GM19193 (cell line): ENCODE data around the gene ZNF134.

ENCODE experiments used
- POLR2A ChIP-seq: IDR thresholded peaks from 4 replicates; pipeline ENCODE4 v1.6.1; 2011; ENCODE audit not compliant: insufficient read depth, insufficient read length; ENCODE audit errors: extremely low read depth

The ZNF134 gene

DNA sequence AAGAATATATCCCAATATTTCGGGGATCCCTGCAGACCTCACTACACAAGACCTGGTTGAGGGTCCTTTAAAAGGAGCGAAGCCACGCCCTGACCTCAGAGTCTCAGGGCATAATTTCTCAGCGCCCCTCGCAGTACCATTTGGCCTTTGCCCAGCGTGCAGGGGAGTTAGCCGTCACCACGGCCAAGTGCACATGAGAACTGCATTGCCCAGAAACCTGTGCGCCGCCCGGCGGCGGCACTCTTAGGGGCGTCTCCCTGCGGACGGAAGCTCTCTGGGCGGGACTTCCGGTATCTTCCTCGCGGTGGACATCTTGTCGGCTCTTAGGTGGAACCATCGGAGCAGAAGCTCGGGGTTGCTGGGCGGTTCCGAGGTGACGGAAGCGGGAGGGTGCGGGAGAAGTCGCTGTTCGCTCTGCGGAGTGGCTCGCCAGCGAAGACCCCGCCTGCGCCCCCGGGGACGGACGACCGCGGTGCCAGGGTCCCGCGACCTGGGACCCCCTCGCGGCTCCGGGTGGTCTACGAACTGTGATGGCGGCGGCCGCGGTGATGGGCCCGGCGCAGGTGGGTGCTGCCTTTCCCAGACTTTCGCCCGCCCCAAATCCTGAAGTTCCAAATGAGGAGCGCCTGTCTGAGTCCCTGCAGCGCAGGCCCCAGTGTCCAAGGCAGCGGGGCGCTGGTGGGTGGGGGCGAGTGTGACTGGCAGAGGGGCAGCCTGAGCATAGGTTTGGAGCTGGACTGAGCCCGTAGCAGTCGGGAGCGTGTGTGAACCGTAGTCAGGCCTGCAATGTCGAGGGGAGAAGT, at the start of gene ZNF134:
ZNF134 (plus strand) TSS at position 302 of the 803 bp plus-strand sequence. CDS start 5,227 bp downstream, outside the sequence.
- TF ChIP-seq POLR2A = peak; percentile 74

DNA sequence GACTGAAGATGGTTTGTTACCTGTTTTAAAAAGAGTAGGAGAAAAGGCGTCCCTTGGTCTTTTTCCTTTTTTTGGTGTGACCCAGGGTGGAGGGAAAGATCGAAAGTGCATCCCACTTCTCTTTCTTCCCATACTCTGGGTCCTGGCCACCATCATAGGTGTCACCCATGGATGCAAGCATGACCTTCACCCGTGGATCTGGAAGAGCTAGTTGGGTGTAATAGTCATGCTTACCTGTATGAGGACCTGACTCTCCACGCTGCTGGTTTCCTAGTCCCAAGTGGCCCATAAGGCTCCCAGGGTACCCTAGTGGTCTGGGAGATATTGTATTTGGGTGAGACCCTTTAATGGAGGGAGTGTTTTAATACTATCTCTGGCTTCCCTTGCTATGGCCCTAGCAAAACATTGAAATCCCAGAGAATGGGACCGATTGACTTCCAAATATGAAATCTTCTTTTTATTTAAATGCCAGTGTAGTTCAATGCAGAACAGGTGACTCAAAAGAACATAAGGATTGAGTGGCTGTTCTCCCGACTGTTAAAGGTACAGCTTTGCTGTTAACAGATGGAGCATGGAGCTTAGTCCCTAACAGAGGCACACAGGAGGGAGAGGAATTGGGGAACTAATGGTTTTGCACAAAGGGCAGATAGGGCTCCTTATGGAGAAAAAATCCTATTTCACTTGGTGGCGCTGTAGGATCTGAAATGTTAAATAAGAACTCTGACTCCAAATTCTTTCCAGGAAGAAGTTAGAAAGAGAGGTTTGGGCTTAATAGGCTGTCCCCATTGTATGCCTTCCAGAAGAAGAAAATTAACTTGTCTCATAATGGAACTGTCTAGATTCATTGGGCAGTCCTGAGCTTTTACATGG, 47.4 kb upstream of the ZNF134 start:
- TF ChIP-seq POLR2A = no peak

DNA sequence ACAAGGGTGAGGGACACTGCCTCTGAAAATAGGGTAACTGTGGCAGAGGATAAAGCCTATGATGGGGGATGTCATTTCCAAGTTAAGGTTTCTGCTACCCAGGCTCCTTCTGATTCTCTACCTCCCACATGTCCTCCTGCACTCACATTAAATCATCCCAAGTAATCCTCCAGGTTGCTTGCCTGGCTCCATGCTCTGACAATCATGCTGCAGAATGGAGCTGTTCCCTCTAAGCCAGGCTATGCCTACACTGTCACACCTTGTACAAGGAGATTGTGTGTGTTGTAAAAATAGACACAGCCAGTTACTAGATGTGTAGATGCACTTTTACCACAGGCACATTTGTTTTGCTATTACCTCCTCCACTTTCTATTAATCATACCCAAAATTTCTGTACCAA, 43.3 kb upstream of the ZNF134 start:
- TF ChIP-seq POLR2A = no peak

DNA sequence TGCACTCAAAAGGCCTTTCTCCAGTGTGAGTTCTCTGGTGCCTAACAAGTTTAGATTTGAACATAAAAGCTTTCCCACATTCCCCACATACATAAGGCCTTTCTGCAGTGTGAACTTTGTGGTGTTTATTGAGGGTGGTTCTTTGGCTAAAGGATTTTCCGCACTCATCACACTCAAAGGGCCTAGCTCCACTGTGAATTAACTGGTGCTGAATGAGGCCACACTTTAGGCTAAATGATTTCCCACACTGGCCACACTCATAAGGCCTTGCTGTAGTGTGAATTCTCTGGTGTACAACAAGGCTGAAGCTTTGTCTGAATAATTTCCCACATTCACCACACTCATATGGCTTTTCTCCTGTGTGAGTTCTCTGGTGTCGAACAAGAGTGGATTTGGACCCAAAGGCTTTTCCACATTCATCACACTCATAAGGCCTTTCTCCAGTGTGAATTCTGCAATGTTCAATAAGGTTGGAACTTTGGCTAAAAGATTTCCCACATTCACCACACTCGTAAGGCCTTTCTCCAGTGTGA, 41.6 kb upstream of the ZNF134 start:
- no peak for TF ChIP-seq POLR2A

DNA sequence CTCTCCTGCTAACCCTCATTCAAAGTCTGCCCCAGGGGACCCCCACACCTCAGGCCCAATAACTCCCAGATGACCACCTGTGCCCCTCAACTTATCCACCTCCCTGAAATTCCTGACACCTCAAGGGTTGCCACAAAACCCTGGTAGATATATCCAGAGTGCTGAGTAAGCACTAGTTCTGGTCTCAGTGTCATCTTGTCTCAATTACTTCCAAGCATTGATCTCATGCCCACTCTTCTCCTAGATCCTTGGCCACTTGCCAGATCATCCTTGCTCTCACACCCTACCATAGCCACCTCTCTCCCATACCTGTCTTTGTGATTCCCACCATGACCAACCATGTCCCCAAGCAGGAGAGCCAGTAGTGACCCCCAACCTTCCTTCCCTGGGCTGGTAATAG, 37.4 kb upstream of the ZNF134 start:
- TF ChIP-seq POLR2A = no peak

DNA sequence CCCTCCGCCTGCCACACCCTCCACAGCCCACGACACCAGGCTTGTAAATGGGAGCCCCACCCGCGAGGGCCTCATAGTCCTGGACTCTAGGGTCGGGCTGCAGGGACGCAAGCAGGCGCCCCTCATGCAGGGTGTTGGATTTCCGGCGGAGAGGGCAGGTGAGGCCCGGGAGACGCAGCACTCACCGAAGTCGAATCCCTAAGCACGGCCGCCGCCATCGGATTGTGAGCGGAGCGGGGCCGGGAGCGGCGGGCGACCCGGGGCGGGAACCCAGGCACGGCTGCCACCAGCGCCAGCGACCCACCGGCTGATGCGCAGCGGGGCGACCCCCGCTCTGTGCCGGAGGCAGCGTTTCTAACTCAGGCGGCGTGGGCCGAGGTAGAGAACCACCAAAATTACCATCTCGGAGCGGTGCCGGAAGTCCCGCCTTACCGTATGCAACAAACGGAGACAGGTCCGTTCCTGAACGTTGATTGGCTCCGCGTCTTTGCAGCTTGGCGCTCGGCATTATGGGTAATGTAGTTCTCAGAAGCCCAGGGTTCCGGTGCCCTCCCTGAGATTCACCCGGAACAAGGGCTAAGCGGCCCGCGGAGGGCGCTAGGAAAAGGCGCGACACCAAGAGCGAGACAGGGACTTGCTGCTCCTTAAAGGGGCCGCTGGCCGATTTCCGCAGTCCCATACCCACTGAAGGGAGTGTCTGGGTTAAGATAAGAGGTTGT, 35.4 kb upstream of the ZNF134 start, which contains the start of gene ZNF416:
ZNF416 (minus strand) TSS at position 425 of the 719 bp plus-strand sequence; CDS start at position 218, 207 bp downstream.
- TF ChIP-seq POLR2A = peak; percentile 64

DNA sequence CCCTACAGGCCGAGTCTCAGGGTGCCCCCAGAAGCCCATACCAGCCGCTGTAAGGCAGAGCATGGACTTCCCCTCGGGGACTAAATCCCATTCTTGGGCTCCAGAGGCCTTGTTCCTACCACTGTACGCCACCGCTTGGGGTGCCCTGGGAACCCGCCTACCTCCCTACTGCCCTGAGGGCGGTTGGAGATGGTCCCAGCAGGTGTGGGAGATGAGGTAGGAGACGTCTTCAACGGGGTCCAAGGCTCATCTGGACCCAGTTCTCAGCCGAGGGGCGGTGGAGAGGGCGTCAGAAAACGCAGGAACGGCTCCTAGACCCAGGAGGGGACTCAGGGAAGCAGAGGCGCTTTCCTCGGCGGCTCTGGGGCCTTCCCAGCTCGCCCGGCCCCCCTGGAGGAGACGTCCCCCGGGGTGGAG, 30.9 kb upstream of the ZNF134 start:
- no peak for TF ChIP-seq POLR2A

DNA sequence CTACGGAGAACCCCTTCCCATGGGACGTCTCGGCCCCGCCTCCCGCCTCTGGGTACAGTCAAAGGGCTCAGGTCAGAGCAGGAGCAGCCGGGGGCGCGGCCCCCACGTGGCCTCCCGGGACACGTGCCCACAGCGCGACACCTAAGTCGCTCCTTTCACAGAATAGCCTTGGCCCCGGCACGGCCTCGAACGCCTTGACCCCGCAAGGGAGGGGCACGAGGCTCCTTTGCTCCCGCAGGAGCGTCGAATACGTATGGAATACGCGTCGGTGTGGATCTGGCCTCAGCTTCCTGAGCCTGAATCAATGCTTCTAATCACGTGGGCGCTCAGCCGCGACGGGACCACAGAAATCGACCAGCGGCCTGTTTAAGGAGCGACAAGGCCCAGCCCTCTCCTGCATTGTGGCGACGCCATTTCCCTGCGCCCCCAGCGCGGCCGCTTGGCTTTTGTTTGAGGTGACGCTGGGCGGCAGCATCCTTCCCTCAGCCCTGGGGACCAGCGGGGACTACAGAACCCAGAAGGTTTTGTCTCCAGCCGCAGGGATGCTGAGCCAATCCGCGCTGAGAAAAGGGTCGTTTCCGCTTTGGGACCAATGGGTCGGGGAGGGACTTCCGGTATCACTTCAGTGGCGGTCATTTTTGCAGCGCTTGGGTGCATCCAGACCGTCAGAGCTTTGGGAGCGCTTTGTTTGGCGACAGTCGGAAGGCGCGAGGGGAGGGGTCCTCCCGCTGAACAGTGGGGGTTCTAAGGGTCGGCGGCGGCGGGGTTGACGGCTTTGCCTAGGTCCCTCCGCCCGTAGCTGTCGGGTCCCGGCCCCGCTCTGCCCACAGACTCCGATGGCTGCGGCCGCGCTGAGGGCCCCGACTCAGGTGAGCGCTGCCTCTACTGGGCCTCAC, 30.3 kb upstream of the ZNF134 start, which contains the start of gene ZIK1:
ZIK1 (plus strand) TSS at position 625 of the 896 bp plus-strand sequence; CDS start at position 837, 212 bp downstream.
- peak; percentile 52 for TF ChIP-seq POLR2A

DNA sequence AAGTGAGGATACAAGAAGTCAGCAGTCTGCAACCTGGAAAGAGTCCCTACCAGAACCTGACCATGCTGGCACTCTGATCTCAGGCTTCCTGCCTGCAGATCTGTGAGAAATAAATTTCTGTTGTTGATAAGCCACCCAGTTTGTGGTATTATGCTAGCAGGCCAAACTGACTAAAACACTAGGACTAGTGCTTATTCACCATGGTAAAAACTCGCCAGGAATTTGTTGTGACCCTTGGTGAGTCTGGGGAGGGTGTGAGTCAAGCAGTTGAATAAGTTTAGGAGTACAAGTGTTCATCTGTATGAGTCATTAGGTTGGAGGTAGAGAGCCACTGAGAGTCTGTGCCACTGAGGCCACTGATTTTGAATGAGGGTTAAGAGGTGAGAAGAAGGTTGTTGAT, 26.5 kb upstream of the ZNF134 start:
- no peak for TF ChIP-seq POLR2A

DNA sequence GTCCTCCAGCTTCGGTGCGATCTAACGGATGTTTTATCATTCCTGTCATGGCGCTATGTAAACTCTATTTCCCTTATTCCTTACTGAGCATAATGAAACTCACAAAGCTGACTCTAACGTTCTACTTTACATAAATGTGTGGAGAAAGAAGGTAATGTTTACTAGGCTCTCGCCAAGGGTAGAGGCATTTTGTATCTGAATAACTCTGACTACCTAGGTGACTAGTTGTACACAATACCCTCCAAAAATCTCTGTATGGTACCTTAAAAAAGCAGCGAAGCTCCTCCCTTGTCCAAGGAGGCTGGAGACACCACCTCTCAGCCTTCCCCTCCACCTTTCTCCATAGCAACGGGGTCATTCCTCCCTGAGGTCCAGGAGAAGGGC, 14.7 kb upstream of the ZNF134 start:
- TF ChIP-seq POLR2A = no peak

DNA sequence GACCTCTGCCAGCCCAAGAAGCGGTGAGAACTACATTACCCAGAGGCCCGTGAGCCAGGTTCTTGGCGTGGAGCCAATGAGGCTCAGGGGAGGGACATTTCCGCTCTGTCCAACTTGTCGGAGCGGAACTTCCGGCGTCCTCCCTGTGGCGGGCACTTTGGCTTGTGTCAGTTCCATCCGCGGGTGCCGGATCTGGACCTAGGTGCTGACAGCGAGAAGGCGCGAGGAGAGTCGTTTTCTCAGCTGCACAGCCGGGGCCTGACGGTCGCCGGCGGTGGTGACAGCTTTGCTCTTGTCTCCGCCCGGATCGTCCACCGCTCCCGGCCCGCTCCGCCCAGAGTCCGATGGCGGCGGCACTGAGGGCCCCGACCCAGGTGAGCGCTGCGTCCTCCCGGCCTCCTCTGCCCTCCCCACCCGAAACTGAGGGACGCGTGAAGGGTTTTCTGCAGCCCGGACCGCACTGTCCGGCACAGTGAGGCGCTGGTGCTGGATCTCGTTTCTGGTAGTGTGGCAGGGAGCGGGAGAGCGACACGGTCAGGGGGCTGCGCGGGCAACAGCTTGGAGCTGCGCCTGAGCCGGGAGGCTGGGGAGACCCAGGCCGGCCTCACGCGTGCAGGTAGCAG, 14.2 kb upstream of the ZNF134 start, which contains the start of gene ZNF530:
ZNF530 (plus strand) TSS at position 125 of the 623 bp plus-strand sequence. CDS start 4,461 bp downstream, outside the sequence.
- peak; percentile 57 for TF ChIP-seq POLR2A

DNA sequence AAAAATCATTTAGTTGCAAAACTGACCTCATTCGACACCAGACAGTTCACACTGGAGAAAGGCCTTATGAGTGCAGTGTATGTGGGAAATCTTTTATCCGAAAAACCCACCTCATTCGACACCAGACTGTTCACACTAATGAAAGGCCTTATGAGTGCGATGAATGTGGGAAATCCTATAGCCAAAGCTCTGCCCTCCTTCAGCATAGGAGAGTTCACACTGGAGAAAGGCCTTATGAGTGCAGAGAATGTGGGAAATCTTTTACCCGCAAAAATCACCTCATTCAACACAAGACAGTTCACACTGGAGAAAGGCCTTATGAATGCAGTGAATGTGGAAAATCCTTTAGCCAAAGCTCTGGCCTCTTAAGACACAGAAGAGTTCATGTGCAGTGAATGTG, 7.1 kb upstream of the ZNF134 start:
- no peak for TF ChIP-seq POLR2A

DNA sequence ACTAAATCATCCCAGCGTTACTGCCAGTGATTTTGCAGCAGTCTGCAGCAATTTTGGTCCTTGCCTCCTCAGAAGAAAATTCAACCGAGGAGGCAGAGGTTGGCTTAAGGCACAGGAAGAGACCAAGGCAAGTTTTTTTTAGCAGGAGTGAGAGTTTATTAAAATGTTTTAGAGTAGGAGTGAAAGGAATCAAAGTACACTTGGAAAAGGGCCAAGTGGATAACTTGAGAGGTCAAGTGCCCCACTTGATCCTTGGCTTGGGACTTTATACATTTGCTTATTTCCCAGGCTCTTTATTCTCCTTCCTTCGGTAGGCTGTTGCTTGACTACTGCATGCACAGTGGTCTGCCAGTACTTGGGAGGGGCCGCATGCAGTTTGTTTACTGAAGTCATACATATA, 2.9 kb upstream of the ZNF134 start:
- no peak for TF ChIP-seq POLR2A

DNA sequence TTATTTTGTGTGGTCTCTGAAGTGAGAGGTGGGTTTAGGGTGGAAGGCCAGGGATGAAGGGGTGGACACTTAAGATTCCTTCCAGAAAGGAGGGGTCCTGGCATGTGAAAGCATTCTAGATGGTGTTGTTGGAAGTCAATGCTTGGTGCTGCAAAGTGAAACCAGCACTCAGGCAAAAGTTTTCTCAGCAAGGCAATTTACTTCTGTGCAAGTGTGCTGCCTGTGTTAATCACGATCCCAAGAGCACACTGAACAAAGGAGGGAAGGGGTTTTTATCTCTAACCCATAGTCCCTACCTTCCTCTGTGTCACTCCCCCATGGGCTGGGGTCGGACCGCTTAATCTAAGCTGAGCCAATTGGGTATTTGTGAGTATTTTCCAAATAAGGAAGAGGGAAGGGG, 1.3 kb downstream of the ZNF134 start:
- no peak for TF ChIP-seq POLR2A
